Cerebellar nuclear complex (tissue), 1 donor: ENCODE measurements around the gene ERP44.
A peak's percentile ranks its signal among the peaks of the same experiment; 100 is the strongest.
"Not testable (repeated sequence)": the region's sequence is repeated elsewhere in the genome, so short reads cannot be mapped to it uniquely, and the experiment has no call there.

Experiments used
- DNase-seq, 2 experiments: peaks; one replicate each; lab custom pipeline; 2025; lab: John Stamatoyannopoulos, UW

ERP44 gene

GRCh38 chr9:100098887-100099721, at the start of gene ERP44, which contains the start of gene INVS:
ERP44 (minus strand) TSS chr9:100099000; CDS start chr9:100098840, 160 bp downstream.
INVS (plus strand) TSS chr9:100099243; CDS start chr9:100104522, 5,279 bp downstream.
- peak; percentile 96 to 99 for DNase-seq

- not testable (repeated sequence) for DNase-seq
These were observed 47.2 kb upstream of the ERP44 start for GRCh38 chr9:100145976-100146375.

- not testable (repeated sequence) for DNase-seq
These were observed 46.6 kb upstream of the ERP44 start for GRCh38 chr9:100145167-100145934.

- not testable (repeated sequence) for DNase-seq
These were observed 43.1 kb upstream of the ERP44 start for GRCh38 chr9:100141862-100142261.

GRCh38 chr9:100140303-100140702, 41.5 kb upstream of the ERP44 start:
- not testable (repeated sequence) for DNase-seq

GRCh38 chr9:100136799-100137198, 38.0 kb upstream of the ERP44 start:
- not testable (repeated sequence) for DNase-seq

- no peak for DNase-seq
These were observed 35.9 kb upstream of the ERP44 start for GRCh38 chr9:100134731-100135130.

- no peak for DNase-seq
These were observed 33.2 kb upstream of the ERP44 start for GRCh38 chr9:100131875-100132430.

- DNase-seq: no peak
These were observed 32.4 kb upstream of the ERP44 start for GRCh38 chr9:100131216-100131615.

GRCh38 chr9:100129772-100130171, 31.0 kb upstream of the ERP44 start:
- no peak for DNase-seq

GRCh38 chr9:100126423-100126822, 27.6 kb upstream of the ERP44 start:
- DNase-seq: no peak

- no peak for DNase-seq
These were observed 27.1 kb upstream of the ERP44 start for GRCh38 chr9:100125910-100126309.

GRCh38 chr9:100125236-100125635, 26.4 kb upstream of the ERP44 start:
- DNase-seq: no peak

GRCh38 chr9:100120286-100120685, 21.5 kb upstream of the ERP44 start:
- no peak for DNase-seq

GRCh38 chr9:100117316-100117715, 18.5 kb upstream of the ERP44 start:
- no peak for DNase-seq

- DNase-seq: no peak
These were observed 14.0 kb upstream of the ERP44 start for GRCh38 chr9:100112677-100113336.

GRCh38 chr9:100111235-100111634, 12.4 kb upstream of the ERP44 start:
- peak; percentile 16 to 41 for DNase-seq

- DNase-seq: no peak
These were observed 9.8 kb upstream of the ERP44 start for GRCh38 chr9:100108559-100108958.

- no peak for DNase-seq
These were observed 7.8 kb upstream of the ERP44 start for GRCh38 chr9:100106616-100107015.

GRCh38 chr9:100105861-100106260, 7.1 kb upstream of the ERP44 start:
- no peak for DNase-seq

- DNase-seq: no peak
These were observed 5.5 kb upstream of the ERP44 start for GRCh38 chr9:100104314-100104713.

GRCh38 chr9:100101608-100102007, 2.8 kb upstream of the ERP44 start:
- no peak for DNase-seq
